Measurements from ENCODE around the gene SIRT6. TPM values are rescaled to one million over a fixed set of nuclear protein-coding genes. Genes with fewer than 3 reads are reported as not detected.
"Not testable (repeated sequence)": the region's sequence is repeated elsewhere in the genome, so short reads cannot be mapped to it uniquely, and the experiment has no call there.

SIRT6 gene
- total RNA-seq, 1 donor from 2014 or later, result 46.4 TPM

- Mint-ChIP-seq H3K27me3 (ENCODE audit: insufficient read depth) (peaks cover 7% of the 10 kb centered on the region), H3K27ac (no peak overlapping the region), H3K36me3 (ENCODE audit: low read depth) (no peaks in the 10 kb centered on the region), H3K4me3 (no peak overlapping the region), H3K4me1 (ENCODE audit: low read depth) (peaks cover 5% of the 10 kb centered on the region), H3K9me3 (no peaks in the 10 kb centered on the region)
- intact Hi-C loops (cut with micrococcal nuclease), result no loop called here
- DNase-seq (ENCODE audit: low spot score), result no peak
Measured at GRCh38 chr19:4130744-4131438, 51.5 kb downstream of the SIRT6 start.

GRCh38 chr19:4129050-4129449, 53.3 kb downstream of the SIRT6 start:
- H3K4me1 Mint-ChIP-seq (ENCODE audit: low read depth), result peaks cover 10% of the 10 kb centered on the region
- H3K4me3 Mint-ChIP-seq; DNase-seq (ENCODE audit: low spot score); H3K27ac Mint-ChIP-seq; H3K27me3 Mint-ChIP-seq (ENCODE audit: insufficient read depth); H3K36me3 Mint-ChIP-seq (ENCODE audit: low read depth); intact Hi-C loops (cut with micrococcal nuclease); H3K9me3 Mint-ChIP-seq: not testable (repeated sequence)

- H3K4me3 Mint-ChIP-seq; intact Hi-C loops (cut with micrococcal nuclease); DNase-seq (ENCODE audit: low spot score); H3K36me3 Mint-ChIP-seq (ENCODE audit: low read depth); H3K9me3 Mint-ChIP-seq; H3K27ac Mint-ChIP-seq; H3K27me3 Mint-ChIP-seq (ENCODE audit: insufficient read depth): not testable (repeated sequence)
- peaks cover 21% of the 10 kb centered on the region for H3K4me1 Mint-ChIP-seq (ENCODE audit: low read depth)
Measured at GRCh38 chr19:4127322-4127721, 55.0 kb downstream of the SIRT6 start.

- H3K9me3 Mint-ChIP-seq, result no peaks in the 10 kb centered on the region
- peak overlapping the region; percentile 59 for H3K27ac Mint-ChIP-seq
- DNase-seq (ENCODE audit: low spot score), result no peak
- peaks cover 17% of the 10 kb centered on the region for H3K4me1 Mint-ChIP-seq (ENCODE audit: low read depth)
- H3K36me3 Mint-ChIP-seq (ENCODE audit: low read depth), result peaks cover 3% of the 10 kb centered on the region
- peak overlapping the region; percentile 81 for H3K4me3 Mint-ChIP-seq
- intact Hi-C loops (cut with micrococcal nuclease), result loop anchor here (1.0 to 5.0 kb wide), 6 partner anchors 9 to 348 kb away; partner anchors contain the start of genes HDGFL2 and ZBTB7A
- no peaks in the 10 kb centered on the region for H3K27me3 Mint-ChIP-seq (ENCODE audit: insufficient read depth)
Measured at GRCh38 chr19:4124638-4125037, 57.7 kb downstream of the SIRT6 start.

Other genes with a start within 250 kb of the SIRT6 start
- gene NMRK2, start 249.5 kb downstream of the SIRT6 start, total RNA-seq, result not detected in 2 replicates
- gene DAPK3, start 211.5 kb downstream of the SIRT6 start, total RNA-seq, result 47.2 and 47.3 TPM in 2 replicates
- 2,359 TPM in 2 replicates for gene EEF2, start 197.1 kb downstream of the SIRT6 start, total RNA-seq
- 37.6 and 41.0 TPM in 2 replicates for gene PIAS4, start 174.8 kb downstream of the SIRT6 start, total RNA-seq
- gene ZBTB7A, start 115.7 kb downstream of the SIRT6 start, total RNA-seq, result 37.1 and 41.3 TPM in 2 replicates
- 131 and 135 TPM in 2 replicates for gene MAP2K2, start 58.4 kb downstream of the SIRT6 start, total RNA-seq
- gene CREB3L3, start 28.9 kb downstream of the SIRT6 start, total RNA-seq, result 0.13 TPM in 1 of 2 replicates, not detected in the other
- 0.49 and 0.54 TPM in 2 replicates for gene ANKRD24, start 126 bp upstream of the SIRT6 start, total RNA-seq
- 43.3 and 49.7 TPM in 2 replicates for gene EBI3, start 47.0 kb upstream of the SIRT6 start, total RNA-seq
- 36.8 and 40.6 TPM in 2 replicates for gene YJU2, start 64.5 kb upstream of the SIRT6 start, total RNA-seq
- not detected in 2 replicates for gene SHD, start 96.7 kb upstream of the SIRT6 start, total RNA-seq
- gene TMIGD2, start 119.8 kb upstream of the SIRT6 start, total RNA-seq, result 11.0 and 13.2 TPM in 2 replicates
- gene FSD1, start 122.0 kb upstream of the SIRT6 start, total RNA-seq, result 39.1 and 46.5 TPM in 2 replicates
- 12.9 and 15.0 TPM in 2 replicates for gene STAP2, start 156.3 kb upstream of the SIRT6 start, total RNA-seq
- 15.7 and 19.3 TPM in 2 replicates for gene MPND, start 161.0 kb upstream of the SIRT6 start, total RNA-seq
- 50.3 and 54.2 TPM in 2 replicates for gene SH3GL1, start 218.0 kb upstream of the SIRT6 start, total RNA-seq
- 106 and 107 TPM in 2 replicates for gene CHAF1A, start 220.1 kb upstream of the SIRT6 start, total RNA-seq